ENCODE data around the gene DRGX. TPM values are rescaled to one million over a fixed set of nuclear protein-coding genes. Genes with fewer than 3 reads are reported as not detected.

The DRGX gene
- total and polyA plus RNA-seq, 2 donors (not counting 3 experiments of a cell fraction or from before 2014, with no cell fraction given): not detected

- no peaks in the 10 kb centered on the region for H3K79me2 ChIP-seq (ENCODE audit: control insufficient read depth, insufficient read depth, low read length)
- dilution Hi-C loops (cut with MboI; ENCODE audit: extremely low pct_ligation_motif_present, low sequenced_read_pairs): no loop called here
- H2AFZ ChIP-seq (ENCODE audit: low read depth, low read length): no peak overlapping the region
Measured at GRCh38 chr10:49367600-49367999, 28.3 kb downstream of the DRGX start.

More at GRCh38 chr10:49367600-49367999, 28.3 kb downstream of the DRGX start:
- peaks cover 0 to 4% of the 10 kb centered on the region in 2 experiments for H3K27me3 ChIP-seq (ENCODE audit: control insufficient read depth in 2 of 2, insufficient read depth in 2 of 2, low read length in 2 of 2)
- no peak overlapping the region for H3K4me3 ChIP-seq (replicated peaks in 1 of 3; ENCODE audit: insufficient read depth in 1 of 3, low read depth in 1 of 3, low read length in 3 of 3)
- H3K36me3 ChIP-seq (ENCODE audit: control insufficient read depth in 2 of 2, extremely low read depth in 1 of 2, insufficient read depth in 2 of 2, low read length in 2 of 2): no peaks in the 10 kb centered on the region
- no peaks in the 10 kb centered on the region for H3K9me1 ChIP-seq (replicated peaks; ENCODE audit: control insufficient read depth, extremely low read depth, insufficient read depth, low read length)
- no TSS peak for BruUV-seq (replicated peaks)
- H3K27ac ChIP-seq (ENCODE audit: insufficient read depth, low read depth, low read length): no peak overlapping the region
- H4K20me1 ChIP-seq (replicated peaks; ENCODE audit: control insufficient read depth, extremely low read depth, insufficient read depth, low read length): no peaks in the 10 kb centered on the region
- H3K4me1 ChIP-seq (ENCODE audit: control insufficient read depth, extremely low read depth, insufficient read depth, low read length): peaks cover 7% of the 10 kb centered on the region
- no peak for DNase-seq (ENCODE audit: low read depth, low spot score)
- ChIA-PET CTCF (no interaction called here), POLR2A (no interaction called here)
- intact Hi-C loops (cut with micrococcal nuclease): no loop called here
- TF ChIP-seq CTCF (IDR thresholded peaks at IDR 0.05; ENCODE audit: extremely low read depth in 1 of 2, insufficient read depth in 1 of 2, low read depth in 1 of 2, low read length in 2 of 2): no peak
- TF ChIP-seq MYC (IDR thresholded peaks at IDR 0.05; ENCODE audit: low read depth, low read length): no peak
- no peak for TF ChIP-seq FOS (IDR thresholded peaks at IDR 0.05; ENCODE audit: borderline replicate concordance, insufficient read depth, low read length)
- TF ChIP-seq JUN (IDR thresholded peaks at IDR 0.05; ENCODE audit: borderline replicate concordance, insufficient read depth, insufficient read length, low read depth): no peak
- no peak for TF ChIP-seq POLR2AphosphoS5 (IDR thresholded peaks at IDR 0.05; ENCODE audit: insufficient read depth, low read depth, low read length)
- TF ChIP-seq EZH2 (IDR thresholded peaks at IDR 0.05; ENCODE audit: borderline replicate concordance, low read depth, low read length, severe bottlenecking): no peak
- no peak for TF ChIP-seq MAX (IDR thresholded peaks at IDR 0.05; ENCODE audit: insufficient read depth, insufficient read length)
- no peak overlapping the region for H3K4me2 ChIP-seq (ENCODE audit: insufficient read depth, low read length)
- no peaks in the 10 kb centered on the region for H3K9me3 ChIP-seq (replicated peaks; ENCODE audit: control insufficient read depth, insufficient read depth, low read length)
- FAIRE-seq: no peak
- no peak overlapping the region for H3K9ac ChIP-seq (replicated peaks; ENCODE audit: extremely low read depth, insufficient read depth, low read length)

Measured in endothelial cell of umbilical vein (primary cell).